HG03196 (cell line): Measurements from ENCODE around the gene METTL25.
"Not testable (repeated sequence)": the region's sequence is repeated elsewhere in the genome, so short reads cannot be mapped to it uniquely, and the experiment has no call there.

Experiments
- ATAC-seq: cut with Tn5 transposase; IDR thresholded peaks from one replicate; pipeline ENCODE4 v1.9.1; 2021; ENCODE audit not compliant: unreplicated experiment

METTL25 gene, protein sequence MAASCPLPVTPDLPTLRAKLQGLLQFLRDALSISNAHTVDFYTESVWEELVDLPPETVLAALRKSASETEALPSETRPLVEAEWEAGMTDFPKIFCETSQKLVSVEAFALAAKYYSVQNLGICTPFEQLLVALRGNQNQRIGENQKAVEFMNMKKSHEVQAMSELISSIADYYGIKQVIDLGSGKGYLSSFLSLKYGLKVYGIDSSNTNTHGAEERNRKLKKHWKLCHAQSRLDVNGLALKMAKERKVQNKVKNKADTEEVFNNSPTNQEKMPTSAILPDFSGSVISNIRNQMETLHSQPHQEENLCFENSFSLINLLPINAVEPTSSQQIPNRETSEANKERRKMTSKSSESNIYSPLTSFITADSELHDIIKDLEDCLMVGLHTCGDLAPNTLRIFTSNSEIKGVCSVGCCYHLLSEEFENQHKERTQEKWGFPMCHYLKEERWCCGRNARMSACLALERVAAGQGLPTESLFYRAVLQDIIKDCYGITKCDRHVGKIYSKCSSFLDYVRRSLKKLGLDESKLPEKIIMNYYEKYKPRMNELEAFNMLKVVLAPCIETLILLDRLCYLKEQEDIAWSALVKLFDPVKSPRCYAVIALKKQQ

DNA sequence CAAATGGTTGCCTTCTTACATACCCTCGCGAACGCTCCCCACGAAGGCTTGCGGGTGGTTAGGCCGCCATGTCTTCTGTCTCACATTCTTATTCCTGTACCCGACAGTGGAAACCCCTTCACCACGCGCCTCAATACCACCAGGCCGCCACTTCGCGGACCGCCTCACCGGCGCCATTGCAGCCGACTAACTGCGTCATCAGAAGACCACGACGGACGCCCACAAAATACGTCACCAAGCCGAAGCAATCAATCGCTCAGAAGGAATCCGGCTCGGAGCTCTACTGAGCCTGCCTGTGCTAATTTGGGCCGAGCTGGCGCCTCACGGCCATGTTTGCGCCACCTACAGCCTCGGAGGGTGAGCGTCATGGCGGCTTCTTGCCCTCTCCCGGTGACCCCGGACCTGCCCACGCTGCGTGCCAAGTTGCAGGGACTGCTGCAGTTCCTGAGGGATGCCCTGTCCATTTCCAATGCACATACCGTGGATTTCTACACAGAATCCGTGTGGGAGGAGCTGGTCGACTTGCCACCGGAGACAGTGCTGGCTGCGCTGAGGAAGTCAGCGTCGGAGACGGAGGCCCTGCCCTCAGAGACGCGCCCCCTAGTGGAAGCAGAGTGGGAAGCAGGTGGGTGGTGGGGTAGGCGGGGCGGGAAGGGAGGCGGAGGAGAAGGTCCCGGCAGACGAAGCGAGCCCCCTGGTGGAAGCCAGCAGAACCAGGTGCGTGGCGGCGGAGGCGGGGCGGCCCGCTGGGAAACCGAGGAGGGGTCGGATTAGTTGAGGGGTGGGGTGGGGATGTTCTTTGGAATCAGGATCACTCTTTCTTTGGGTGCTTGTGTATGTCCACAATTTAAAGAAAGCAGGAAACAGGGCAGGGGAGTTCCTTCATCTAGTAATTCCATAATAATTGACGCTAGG is at the start of gene METTL25, which contains the start of gene CCDC59:
Gene METTL25, plus strand, starts transcription at position 330 of the 915 bp plus-strand sequence. Its CDS starts 37 bp downstream, at position 367.
Gene CCDC59, minus strand, starts transcription at position 188 of the 915 bp plus-strand sequence. Its CDS starts 11 bp downstream, at position 177.
- peak; percentile 95 for ATAC-seq

DNA sequence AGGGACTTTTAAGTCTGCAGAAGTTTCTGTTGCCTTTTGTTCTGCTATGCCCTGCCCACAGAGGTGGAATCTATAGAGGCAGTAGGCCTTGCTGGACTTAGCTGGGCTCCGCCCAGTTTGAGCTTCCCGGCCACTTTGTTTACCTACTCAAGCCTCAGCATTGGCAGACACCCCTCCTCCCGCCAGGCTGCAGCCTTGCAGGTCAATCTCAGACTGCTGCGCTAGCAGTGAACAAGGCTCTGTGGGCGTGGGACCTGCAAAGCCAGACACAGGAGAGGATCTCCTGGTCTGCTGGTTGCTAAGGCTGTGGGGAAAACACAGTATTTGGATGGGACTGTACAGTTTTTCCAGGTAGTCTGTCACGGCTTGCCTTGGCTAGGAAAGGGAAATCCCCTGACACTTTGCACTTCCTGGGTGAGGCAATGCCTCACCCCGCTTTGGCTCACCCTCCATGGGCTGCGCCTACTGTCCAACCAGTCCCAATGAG is 43.9 kb upstream of the METTL25 start:
- no peak for ATAC-seq

DNA sequence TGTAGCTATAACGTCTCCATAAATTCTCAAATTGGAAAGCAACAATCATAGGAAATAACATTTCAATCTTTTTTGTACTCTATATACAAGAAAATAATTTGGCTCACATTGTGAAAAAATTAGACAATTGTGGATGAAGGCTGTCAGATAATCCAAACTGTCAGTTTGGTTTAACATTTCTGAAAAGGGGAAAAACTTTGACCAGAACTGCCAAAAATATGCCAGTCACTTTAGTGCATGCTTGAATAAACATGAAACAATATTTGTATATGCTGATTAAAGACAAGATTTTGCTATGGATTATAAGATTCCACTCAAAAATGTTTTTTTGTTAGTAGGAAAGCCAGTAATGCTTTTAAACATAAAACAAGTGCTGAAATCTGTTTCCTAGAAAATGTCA is 39.1 kb upstream of the METTL25 start:
- ATAC-seq, result no peak

DNA sequence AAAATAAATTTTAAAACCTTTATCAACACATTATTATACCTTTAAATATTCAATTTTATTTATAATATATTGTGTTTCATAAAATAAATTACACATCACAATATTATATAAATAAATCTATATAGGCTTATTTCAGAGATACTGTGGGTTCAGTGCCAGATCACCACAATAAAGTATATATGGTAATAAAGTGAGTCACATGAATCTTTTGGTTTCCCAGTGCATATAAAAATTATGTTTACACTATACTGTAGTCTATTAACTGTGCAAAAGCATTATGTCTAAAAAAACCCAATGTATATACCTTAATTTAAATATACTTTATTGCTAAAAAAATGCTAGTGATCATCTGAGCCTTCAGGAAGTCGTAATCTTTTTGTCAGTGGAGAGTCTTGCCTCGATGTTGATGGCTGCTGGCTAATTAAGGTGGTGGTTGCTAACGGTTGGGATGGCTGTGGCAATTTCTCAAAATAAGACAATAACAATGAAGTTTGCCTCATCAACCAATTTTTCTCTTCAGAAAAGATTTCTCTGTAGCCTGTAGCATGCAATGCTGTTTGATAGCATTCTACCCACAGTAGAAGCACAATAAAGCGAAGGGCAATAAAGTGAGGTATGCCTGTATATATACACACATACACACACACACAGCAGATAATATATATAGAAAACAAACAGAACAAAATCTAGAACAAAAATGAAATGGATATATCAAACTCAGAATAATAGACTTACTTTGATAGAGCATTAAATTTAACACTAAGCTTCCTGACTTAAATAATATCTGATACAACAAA is 32.6 kb upstream of the METTL25 start:
- ATAC-seq, result no peak

DNA sequence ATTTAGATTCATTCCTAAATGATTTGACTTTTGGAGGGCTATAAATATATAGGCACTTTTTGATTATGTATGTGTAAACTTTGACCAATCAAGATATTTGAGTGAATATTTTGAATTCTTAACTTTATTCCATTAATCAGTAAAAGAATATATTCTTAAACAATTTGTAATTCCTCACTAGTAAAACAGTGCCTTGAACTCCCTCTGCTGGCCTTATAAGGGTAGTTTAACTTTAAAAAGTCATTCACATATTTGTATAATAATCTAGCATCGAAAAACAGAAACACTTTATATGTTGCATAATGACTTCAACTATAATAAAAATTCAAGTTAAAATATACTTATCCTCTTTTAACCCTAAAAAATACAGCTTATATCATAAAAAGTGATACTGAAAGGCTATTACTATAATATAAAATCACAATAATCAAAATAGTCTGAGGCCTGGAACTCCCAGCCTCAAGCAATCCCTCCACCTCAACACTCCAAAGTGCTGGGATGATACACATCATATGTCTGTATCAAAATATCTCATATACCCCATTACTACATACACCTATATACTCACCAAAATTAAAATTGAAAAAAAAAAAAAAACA is 31.3 kb upstream of the METTL25 start:
- ATAC-seq, result no peak

DNA sequence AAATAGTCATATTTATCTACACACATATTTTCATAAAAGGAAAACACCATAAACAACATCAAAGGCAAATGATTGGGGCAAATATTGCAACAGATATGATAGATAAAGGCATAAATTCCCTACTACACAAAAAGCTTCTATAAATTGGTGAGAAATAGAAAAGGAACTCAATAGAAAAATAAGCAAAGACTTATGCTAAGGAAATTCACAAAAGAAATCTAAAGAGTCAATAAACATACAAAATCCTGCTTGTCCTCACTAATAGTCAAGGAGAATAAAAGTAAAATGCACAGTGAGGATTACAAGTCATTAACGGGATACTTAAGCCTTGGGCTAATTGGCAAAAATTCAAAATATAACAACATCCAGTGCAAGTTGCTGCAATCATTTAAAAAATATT is 30.5 kb upstream of the METTL25 start:
- no peak for ATAC-seq

DNA sequence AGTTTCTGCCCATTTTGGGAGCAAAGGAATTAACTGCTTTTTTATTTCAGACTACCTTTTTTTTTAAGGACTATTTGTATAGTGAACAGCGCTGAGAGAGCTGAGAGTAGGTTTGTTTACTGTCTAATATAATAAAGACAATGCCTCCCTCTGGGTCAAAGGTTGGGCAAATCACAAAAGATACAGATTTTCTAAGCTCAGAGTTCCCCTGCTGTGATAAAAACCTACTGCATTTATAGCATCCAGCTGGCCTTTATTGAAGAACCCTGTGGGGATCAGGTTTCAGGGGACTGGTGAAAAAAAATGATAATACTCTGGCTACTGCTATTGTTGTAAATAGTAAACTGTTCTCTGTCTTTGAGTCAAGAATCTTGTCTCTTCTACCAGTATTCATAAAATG is 28.8 kb upstream of the METTL25 start:
- ATAC-seq, result no peak

DNA sequence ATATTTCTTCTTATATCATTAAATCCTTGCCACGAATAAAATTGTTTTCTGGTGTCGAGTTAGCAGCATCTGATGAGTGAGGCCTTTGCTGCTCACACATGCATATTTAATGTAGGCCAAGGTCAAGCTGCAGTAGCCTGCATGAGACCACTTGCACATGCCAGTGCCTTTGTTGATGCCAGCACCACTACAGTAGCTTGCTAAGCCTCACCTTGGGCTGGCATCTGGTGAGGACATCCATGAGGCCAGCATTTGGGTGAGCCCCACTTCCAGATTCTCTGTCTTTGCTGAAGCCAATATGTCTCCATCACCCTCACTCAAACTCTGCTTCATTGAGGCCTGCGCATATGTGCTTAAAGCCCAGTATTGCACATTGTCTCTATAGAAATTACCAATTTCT is 8.2 kb upstream of the METTL25 start:
- ATAC-seq, result no peak

DNA sequence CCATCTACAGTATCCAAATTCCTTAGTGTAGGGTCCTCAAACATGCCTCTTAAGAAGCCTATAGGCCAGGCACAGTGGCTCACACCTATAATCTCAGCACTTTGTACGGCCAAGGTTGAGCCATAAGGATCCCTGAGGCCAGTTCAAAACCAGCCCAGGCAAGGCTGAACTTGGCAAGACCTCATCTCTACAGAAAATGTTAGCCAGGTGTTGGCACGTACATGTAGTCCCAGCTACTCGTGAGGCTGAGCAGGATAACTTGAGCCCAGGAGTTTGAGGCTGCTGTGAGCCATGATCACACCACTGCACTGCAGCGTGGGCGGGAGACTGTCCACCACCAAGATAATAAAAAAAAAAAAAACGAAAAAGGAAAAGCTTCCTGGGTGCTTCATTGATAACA is 6.9 kb upstream of the METTL25 start:
- no peak for ATAC-seq

DNA sequence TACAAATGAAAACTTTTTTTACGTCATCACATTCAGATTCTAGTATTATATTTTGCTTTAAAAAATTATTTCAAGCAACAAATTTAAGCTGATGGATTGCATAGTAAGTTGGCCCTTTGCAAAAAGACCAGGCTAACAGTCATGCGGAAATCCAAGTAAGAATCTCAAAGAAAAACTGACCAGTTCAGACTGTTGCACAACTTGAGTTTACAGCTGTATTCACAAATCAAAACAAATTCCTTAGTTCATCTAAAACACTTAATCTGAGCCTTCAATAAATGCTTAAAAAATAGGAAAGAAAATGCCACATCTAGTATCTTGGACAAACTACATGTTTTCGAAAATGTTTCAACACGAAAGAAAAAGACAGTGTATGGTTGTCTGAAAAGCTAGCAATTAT is 989 bp upstream of the METTL25 start:
- no peak for ATAC-seq

DNA sequence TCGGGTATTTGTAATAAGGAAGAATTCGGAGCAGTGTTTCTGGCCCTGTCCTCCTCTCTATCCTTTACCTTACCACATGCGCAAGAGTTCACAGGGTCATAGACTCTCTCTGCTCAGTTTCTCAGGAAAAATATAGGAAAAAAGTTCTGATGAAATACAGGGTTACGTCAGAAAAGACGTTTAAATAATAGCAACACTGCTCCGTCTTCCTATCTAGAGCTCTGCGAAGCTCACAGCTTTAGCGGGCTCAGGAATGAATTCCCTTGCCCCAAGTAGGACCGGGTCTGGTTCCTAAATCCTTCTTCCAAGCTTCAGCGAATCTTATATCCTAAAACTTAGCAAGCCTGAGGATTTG is 507 bp upstream of the METTL25 start:
- no peak for ATAC-seq

DNA sequence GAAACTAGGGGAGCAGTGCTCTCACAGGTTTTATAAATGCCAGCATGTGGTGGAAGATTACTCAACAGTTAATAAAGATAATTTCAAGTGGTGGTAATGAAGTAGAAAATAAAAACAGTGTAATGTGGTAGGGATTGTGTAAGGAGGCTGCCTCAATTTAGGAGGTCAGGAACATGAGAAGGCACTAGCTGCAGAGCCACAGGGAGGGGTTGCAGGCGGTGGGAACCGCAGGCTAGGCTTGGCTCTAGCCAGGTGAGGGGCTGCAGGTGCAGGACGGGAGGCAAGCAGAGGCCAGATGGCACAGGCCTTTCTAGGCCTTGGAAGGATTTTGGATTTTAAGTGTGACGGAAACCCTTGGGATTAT is 768 bp downstream of the METTL25 start:
- peak; percentile 22 for ATAC-seq

DNA sequence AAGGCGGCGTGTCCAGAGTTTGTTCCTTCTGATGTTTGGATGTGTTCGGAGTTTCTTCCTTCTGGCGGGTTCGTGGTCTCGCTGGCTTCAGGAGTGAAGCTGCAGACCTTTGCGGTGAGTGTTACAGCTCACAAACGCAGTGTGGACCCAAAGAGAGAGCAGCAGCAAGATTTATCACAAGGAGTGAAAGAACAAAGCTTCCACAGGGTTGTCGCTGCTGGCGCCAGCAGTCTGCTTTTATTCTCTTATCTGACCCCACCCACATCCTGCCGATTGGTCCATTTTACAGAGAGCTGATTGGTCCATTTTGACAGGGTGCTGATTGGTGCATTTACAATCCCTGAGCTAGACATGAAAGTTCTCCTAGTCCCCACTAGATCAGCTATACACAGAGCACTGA is 2.5 kb downstream of the METTL25 start:
- not testable (repeated sequence) for ATAC-seq

DNA sequence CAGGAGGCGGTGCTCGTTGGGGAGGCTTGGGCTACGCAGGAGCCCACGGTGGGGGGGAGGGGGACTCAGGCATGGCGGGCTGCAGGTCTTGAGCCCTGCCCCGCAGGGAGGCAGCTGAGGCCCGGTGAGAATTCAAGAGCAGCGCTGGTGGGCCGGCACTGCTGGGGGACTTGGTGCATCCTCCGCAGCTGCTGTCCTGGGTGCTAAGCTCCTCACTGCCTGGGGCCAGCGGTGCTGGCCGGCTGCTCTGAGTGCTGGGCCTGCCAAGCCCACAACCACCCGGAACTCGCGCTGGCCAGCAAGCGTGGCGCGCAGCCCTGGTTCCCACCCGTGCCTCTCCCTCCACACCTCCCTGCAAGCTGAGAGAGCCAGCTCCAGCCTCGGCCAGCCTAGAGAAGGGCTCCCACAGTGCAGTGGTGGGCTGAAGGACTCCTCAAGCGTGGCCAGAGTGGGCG is 3.2 kb downstream of the METTL25 start:
- ATAC-seq, result no peak

DNA sequence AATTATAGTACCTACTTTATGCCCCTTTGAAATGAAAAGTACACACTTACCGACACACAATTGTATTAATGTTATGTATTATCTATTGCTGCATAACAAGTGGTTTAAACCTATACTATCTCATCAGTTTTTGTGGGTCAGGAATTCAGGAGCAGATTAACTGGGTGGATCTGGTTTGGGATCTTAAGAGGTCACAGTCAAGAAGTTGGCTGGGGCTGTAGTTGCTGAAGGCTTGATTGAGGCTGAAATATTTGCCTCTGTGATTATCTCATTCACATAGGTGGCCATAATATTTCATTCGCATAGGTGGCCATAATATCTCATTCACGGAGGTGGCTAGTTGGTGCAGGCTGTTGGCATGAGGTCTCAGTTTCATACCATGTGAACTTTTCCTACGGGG is 5.7 kb downstream of the METTL25 start:
- no peak for ATAC-seq

DNA sequence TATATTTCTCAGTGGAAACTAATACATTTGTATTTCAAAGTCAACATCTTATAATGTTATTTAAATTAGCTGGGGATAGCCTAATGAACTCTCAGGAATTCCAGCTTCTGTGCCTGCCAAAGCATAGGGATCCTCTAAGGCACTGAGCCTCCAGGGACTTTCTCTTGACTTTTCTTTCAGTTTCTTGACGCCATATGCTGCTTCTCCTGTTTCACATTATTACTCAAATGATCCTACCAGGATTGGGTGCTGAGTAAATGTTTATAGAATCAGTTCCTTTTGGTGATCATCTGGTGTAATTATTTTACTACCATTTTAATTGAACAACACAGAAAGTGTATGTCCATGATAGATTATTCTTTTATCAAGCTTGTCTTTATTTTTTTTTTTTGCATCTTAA is 7.9 kb downstream of the METTL25 start:
- ATAC-seq, result peak; percentile 67

DNA sequence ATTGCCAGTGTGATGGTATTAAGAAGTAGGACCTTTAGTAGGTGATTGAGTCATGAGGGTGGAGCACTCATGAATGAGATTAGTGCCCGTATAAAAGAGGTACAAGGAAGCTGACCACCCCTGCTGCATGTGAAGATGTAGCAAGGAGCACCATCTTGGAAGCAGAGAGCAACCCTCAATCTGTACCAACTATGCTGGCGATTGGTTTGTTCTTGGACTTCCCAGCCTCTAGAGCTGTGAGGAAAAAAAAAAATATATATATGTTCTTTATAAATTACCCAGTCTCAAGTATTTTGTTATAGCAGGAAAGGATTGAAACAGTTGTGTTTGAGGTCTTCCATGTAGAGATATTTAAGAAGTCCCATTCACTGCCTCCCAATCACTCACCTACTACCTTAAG is 16.9 kb downstream of the METTL25 start:
- no peak for ATAC-seq

DNA sequence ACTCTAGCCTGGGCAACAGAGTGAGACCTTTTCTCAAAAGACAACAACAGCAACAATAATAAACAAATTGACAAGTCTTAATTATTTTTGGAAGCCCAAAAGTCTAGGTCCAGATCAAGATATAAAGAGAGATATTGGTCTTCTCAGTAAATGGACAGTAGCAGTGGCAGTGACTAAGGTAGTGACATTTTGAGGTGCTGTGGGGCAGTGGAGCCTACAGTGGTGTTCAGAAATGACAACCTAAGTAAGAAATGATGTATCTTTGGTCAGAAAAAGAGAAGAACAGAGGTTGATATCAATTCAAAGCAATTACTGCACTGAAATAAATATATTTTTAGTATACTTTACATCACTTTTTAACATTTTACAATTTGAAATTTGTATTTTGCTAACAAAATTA is 20.7 kb downstream of the METTL25 start:
- no peak for ATAC-seq

DNA sequence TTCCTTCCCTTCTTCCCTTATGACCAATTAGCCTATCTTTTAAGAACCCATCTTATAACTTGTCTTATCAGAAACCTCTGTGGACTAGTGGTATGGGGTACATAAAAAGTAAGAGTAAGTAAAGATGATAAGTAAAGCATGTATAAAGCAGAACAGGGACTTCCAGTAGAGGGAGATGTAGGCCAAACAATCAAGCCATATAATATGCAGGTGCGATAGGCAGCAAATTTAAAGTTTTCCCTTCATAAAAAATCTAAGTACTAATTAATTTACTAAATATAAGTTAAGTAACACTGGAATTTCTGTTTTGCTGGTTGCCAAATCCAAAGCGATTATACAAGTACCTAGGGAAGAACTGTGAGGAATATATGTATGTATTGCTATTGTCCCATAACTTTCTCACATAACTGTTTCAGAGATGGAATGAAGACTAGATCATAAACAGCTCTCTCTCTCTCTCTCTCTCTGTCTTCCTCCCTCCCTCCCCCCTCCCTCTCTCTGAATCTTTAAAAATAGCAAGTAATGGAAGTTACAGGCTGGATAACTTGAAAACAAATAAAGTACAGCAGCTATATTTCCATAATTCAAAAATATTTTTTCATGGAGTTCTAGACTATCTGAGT is 25.7 kb downstream of the METTL25 start:
- ATAC-seq, result no peak

DNA sequence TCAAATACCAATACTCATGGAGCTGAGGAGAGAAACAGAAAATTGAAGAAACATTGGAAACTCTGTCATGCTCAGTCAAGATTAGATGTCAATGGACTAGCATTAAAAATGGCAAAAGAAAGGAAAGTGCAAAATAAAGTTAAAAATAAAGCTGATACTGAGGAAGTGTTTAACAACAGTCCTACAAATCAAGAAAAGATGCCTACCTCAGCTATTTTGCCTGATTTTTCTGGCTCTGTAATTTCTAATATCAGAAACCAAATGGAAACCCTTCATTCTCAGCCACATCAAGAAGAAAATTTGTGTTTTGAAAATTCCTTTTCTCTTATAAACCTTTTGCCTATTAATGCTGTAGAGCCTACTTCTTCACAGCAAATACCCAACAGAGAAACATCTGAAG is 40.5 kb downstream of the METTL25 start:
- ATAC-seq, result no peak
